ENCODE results near the gene SLC5A1.

DNA sequence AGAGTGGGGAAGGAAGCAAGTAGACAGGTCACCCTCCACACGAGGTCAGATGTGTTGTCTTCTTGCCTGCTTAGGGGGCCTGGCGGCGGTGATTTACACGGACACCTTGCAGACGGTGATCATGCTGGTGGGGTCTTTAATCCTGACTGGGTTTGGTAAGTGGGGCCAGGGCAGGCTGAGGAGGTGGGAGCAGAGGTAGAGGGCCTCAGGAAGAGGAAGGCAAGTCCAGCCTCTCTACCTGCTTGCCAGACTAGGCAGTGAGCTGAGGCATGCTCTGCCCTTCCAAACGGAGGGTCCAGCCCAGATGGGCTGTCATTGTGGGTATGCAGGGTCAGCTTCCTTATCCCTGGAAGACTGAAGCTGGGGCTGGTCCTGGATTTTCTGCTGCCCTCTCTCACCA is 39.9 kb downstream of the SLC5A1 start:
- TF ChIP-seq, protein P1, sequence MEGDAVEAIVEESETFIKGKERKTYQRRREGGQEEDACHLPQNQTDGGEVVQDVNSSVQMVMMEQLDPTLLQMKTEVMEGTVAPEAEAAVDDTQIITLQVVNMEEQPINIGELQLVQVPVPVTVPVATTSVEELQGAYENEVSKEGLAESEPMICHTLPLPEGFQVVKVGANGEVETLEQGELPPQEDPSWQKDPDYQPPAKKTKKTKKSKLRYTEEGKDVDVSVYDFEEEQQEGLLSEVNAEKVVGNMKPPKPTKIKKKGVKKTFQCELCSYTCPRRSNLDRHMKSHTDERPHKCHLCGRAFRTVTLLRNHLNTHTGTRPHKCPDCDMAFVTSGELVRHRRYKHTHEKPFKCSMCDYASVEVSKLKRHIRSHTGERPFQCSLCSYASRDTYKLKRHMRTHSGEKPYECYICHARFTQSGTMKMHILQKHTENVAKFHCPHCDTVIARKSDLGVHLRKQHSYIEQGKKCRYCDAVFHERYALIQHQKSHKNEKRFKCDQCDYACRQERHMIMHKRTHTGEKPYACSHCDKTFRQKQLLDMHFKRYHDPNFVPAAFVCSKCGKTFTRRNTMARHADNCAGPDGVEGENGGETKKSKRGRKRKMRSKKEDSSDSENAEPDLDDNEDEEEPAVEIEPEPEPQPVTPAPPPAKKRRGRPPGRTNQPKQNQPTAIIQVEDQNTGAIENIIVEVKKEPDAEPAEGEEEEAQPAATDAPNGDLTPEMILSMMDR (IDR thresholded peaks at IDR 0.05; ENCODE audit: poor library complexity, severe bottlenecking) = no peak
- TF ChIP-seq TAF1 (IDR thresholded peaks at IDR 0.05; ENCODE audit: low read depth) (no peak), EZH2 (IDR thresholded peaks at IDR 0.05; ENCODE audit: borderline replicate concordance, insufficient read depth, low read length, poor library complexity, severe bottlenecking) (no peak), SMC3 (conservative IDR thresholded peaks at IDR 0.05; ENCODE audit: poor library complexity) (no peak), EP300 (conservative IDR thresholded peaks at IDR 0.05; ENCODE audit: poor library complexity, severe bottlenecking) (no peak), POLR2AphosphoS5 (IDR thresholded peaks at IDR 0.05) (no peak), RAD21 (conservative IDR thresholded peaks at IDR 0.05) (no peak)
- TF ChIP-seq, protein P2, sequence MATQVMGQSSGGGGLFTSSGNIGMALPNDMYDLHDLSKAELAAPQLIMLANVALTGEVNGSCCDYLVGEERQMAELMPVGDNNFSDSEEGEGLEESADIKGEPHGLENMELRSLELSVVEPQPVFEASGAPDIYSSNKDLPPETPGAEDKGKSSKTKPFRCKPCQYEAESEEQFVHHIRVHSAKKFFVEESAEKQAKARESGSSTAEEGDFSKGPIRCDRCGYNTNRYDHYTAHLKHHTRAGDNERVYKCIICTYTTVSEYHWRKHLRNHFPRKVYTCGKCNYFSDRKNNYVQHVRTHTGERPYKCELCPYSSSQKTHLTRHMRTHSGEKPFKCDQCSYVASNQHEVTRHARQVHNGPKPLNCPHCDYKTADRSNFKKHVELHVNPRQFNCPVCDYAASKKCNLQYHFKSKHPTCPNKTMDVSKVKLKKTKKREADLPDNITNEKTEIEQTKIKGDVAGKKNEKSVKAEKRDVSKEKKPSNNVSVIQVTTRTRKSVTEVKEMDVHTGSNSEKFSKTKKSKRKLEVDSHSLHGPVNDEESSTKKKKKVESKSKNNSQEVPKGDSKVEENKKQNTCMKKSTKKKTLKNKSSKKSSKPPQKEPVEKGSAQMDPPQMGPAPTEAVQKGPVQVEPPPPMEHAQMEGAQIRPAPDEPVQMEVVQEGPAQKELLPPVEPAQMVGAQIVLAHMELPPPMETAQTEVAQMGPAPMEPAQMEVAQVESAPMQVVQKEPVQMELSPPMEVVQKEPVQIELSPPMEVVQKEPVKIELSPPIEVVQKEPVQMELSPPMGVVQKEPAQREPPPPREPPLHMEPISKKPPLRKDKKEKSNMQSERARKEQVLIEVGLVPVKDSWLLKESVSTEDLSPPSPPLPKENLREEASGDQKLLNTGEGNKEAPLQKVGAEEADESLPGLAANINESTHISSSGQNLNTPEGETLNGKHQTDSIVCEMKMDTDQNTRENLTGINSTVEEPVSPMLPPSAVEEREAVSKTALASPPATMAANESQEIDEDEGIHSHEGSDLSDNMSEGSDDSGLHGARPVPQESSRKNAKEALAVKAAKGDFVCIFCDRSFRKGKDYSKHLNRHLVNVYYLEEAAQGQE (IDR thresholded peaks at IDR 0.05; ENCODE audit: borderline replicate concordance) = no peak

Measured in neural cell (in vitro differentiated cells).